Stimulated activated naive CD4-positive, alpha-beta T cell treated with Interleukin-2 at 50 U/mL for 16 hours (primary cell): ENCODE data around the gene FNDC3B.

Experiments used
- DNase-seq: peaks from one replicate; lab custom pipeline; 2025; lab: John Stamatoyannopoulos, UW

The FNDC3B gene

DNA sequence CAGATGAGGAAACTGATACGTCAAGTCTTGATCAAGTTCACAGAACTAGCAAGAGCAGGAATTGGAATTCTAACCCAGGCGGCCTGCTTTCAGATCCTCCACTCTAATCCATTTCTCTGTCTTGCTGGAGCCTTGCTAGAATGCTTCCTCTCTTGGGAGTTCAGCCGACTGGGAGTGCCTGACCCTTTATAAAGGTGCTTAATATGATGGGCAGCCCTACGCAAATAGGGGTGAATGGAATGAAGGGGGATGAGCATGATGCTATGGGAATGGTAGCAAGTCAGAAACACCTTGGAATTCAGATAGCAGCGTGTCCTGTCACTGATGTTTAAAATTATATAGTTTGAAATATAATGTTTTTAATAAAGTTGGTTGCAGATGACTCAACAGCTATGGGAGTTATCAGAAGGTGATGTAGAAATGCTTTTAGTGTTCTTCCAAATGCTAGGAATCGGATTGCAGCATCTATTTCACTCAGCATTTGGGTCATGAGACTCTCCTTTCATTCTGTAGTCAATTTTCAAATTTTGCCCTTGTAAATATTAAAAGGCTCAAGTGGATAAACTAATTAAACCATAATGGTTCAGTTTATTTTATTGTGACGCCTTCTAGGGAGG is 150.7 kb downstream of the FNDC3B start:
- DNase-seq: no peak

DNA sequence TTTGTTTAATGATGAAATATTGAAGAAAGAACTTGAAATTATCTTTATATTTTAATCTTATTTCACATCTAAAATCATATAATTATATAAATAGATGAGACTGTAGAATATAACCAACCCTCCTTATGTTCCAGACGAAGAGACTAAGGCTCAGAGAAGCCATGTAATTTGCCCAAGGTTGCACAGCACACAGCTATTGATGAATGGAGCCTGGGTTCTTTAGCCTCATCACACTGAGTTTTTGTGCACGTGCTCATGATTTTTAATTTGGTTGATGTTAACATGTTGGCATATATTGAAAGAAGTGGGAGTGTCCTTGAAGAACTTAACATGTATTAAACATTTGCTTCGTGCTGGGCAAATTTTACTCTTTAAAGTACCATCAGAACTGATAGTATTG is 151.6 kb downstream of the FNDC3B start:
- DNase-seq: no peak

DNA sequence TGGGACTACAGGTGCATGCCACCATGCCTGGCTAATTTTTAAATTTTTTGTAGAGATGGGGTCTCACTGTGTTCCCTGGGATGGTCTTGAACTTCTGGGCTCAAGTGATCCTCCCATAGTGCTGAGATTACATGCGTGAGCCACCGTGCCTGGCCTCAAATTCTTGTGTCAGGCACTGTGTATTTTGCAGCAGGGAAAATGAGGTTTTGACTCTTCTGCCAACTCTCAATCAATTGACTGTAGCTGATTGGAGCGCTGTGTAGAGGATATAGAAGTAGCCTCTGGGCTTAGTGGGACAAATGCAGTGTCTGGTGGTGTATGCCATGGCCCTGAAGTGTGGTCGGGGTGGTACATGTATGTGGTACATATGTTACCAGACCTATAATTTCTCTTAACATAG is 152.3 kb downstream of the FNDC3B start:
- no peak for DNase-seq

DNA sequence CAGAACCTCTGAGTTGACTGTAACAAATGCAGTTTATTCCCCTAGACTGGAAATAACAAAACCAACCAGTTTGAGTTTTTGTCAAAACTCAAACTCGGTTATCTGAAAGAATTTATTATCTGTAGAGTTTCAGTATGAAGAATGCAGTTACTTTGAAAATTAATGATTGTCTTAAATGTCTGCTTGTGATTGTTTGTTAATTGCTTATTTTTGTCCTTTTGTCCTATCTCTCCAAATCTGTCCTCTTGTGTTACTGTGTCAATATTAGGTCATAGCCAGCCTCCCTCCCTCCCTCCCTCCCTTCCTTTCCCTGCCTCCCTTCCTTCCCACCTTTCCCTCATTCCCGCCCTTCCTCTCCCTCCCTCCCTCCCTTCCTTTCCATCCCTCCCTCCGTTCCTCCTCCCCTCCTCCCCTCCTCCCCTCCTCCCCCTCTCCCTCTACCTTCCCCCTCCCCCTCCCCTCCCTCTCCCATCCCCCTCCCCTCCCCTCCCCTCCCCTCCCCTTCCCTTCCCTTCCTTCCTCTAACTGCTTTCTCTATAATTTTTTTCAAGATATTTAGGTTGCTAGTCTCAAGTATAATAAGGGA is 153.5 kb downstream of the FNDC3B start:
- DNase-seq: no peak

DNA sequence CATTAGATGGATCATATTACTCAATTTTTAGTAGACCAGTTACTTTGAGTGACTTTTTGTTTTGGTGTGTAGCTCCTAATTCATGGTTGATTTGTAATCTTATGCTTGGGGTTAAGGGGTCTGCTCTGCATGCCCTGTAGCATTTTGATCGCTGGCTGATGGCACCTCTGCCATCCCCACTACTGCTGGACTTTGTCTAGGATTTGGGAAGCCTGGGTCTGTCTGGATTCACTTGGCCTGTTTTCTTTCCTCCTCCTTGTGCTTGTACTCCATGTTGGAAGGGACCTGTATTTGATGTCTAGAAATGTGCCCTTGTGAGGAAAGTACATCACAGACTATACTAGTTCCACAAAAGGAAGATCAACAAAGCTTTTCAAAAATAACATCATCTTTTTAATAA is 154.1 kb downstream of the FNDC3B start:
- no peak for DNase-seq

DNA sequence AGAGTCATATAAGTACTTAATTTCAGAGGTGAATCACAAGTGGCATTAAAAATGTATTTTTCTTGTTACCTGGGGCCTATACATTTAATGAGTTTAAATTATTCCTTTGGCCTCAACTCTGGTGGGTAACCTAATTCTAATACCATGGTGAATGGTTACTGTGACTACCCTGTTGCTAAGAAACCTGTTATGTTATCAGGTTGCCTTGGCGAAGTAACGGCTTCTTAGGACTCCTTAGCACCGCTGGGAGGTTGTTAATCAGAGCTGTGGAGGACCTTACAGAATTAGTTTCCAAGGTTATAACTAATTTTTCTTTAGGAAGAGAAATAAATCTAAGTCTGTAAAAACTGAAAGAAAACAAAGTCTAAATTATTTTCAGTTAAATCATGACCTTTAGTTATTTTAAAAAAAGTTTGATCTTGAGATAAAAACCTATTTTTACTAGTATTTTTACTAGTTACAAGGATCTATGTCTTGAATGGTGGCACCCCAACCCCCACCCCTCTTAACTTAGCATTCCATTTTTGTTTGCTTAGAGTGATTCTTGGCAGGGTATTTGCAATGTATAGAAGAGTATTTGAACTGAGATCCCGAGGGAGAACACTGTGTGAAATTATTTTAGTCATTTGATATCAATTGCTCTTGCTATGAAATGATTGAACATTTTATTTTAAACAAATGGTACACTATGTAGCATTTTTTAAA is 155.5 kb downstream of the FNDC3B start:
- no peak for DNase-seq

DNA sequence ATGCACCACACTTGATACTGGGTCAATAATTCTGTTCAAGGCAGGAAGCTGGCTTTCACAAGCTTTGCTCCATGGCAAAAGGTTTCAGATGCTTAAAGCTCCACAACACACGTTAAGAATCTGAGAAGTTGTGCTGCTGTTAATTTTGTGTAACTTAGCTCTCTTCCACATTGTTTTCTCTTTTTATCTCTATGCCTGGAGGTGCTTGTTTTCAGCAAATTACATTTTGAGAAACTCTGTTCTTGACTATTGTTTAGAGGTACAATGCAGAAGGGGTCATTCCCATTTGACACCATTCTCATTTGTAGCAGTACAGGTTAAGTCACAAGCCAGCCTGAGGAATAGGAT is 156.0 kb downstream of the FNDC3B start:
- no peak for DNase-seq

DNA sequence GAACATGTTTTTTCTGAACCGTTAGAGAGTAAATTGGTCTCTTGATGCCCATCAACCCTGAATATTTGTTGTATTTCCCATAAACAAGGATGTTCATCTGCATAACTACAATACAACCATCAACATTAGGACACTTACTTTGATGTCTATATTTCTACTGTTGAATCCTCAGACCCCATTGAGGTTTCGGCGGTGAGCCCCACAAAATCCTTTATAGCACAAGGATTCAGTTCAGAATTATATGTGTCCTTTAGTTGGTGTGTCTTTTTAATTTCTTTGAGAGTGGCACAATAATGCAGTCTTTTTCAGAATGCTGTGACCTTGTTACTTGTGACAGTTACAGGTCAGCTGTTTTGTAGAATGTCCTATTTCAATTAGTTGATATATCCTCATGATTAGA is 158.0 kb downstream of the FNDC3B start:
- DNase-seq: no peak

DNA sequence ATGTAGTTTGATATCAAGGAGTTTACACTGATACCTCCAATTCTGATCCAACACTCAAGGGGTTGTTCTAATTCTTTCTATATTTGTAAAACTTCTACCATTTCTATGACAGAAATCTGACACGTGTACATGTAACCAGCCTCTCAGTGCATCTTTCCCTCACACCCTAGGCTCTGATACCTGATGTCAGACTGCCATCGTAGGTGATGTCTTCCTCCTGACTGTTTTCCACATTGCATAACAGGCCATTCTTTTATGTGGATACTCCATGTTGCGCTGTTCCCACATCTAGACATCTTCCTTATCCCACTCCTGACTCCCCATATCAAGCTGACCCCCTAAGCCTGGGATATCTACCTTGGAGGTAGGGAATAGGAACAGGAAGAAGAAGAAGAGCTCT is 159.1 kb downstream of the FNDC3B start:
- DNase-seq: no peak

DNA sequence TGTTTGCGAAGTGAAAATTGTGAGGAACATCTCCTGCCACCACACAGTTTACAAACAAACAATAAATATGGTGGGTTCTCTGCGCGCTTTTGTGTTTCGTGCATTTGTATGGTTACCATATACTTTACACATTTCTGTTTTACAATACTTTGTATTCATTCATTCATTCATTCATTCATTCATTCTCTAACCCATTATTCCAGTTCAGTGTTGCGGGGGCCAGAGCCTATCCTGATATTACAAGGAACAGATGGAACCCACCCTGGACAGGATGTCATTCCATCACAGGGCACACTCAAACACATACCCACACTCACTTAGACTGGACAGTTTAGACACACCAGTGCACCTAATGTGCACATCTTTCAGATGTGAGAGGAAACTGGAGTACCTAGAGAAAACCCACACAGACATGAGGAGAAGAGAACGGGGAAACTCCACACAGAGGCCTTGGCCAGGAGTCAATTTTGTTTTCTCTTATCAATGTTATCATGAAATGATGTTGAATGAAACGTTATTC is 160.5 kb downstream of the FNDC3B start:
- no peak for DNase-seq

DNA sequence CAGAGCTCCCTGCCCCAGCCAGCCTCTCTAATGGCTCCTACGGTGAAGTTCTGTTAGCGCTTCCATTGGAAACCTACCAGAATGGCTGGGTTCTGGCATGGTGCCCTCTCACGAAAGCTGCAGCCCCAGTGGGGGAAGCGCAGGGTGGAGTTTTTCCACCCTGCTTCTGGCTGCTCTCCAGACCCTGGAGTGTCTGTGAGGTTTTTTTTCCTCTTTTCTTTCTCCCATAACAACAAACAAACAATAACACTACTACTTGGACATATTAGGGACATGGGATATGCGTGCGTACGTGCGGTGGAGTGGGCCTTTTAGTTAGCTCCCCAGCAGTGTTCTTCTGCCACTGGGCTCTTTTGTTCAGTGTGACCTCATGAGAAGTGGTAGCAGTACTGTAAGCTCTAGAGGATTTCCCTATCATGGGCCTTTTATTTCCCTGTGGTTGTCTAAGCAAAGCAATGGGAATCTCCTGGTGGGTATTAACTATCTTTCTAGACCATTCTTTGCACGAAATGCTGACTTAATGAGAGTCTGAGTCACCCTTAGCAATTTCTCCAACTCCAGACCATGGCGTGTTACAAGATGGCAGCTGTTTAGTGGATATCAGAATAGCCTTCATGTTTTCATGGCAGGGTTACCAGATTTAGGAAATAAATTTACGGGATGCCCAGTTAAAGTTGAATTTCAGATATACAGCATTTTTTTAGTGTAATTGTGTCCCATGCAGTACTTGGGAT is 161.9 kb downstream of the FNDC3B start:
- DNase-seq: no peak

DNA sequence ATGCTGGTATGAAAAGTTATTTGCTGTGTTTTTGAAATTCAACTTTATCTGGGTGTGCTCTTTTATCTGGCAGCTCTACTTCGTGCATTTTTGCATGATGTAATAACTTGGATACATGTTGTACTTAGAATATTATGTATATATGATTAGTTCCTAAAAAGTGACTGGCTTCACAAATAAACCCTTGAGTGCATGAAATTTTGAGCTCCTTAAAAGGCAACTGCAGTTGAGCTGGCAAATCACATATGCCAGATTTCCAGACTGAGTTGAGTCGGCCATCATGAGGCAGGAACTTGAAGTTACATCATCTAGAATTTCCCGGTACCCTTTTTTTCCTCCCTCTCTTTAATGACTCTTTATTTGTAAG is 162.5 kb downstream of the FNDC3B start:
- DNase-seq: no peak

DNA sequence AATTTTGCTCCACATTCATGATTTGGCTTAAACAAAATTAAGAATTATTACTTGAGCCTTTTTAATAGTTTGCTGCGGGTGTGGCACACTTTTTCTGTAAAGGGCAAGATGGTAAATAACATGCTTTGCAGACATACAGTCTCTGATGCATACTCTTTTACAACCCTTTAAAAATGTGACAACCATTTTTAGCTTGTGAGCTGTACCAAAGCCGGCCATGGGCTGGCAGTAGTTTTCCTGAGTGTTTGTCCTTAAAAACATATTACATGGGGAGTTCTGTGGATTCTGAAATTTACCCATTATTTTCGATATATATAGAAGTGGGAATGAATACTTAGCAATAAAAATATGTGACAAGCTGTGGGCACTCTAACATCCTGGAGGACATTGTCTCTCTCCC is 163.4 kb downstream of the FNDC3B start:
- DNase-seq: no peak

DNA sequence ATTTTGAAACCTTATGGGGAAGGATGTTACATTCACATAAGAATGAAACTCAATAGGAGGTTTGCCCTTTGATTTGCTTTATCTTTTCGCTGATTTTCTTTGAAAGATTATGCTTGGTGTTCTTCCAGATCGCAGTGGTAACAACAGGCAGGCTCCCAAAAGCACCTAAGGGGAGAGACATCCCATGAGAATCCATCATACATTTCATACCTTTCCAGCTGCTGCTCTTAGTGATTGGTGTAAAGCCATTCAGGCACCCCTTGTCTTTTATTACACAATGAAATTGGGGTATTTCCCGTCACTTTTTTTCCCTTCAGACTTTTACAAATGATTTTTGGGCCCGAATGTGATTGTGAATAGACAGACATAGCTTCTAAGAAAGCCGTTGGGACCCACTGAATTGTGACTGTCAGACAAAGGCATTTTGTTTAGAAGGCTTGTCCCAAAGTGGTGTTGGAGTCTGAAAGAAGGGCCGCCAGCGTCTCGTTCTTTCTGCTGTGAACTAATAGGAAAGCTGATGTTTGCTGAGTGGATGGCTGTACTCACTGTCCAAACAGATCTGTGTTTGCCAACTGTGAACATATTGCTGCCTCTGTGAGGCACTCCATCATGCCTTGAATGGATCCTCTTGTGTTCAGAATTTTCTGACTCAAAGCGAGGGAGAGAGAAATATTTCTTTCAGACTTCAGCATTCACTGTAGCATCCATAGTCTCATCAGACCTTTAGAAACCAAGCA is 164.3 kb downstream of the FNDC3B start:
- DNase-seq: no peak

DNA sequence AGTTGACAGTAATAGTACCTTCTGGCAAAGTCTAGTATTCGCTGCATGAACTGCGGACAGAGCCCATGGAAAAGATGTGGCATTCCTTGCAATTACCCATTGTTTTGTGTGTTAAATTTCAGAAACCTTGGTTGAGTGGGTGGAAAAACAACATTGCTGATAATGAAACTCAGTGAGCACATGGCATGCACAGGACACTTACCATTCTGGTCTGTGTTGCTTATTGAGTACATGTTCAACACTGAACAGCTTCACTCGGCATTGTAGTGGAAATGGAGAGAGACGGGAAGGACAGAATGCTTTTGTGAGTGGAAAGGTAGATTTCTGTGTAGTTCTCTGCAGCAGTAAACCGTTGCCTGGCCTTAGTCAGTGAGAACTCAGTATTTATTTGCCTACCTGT is 165.3 kb downstream of the FNDC3B start:
- no peak for DNase-seq

DNA sequence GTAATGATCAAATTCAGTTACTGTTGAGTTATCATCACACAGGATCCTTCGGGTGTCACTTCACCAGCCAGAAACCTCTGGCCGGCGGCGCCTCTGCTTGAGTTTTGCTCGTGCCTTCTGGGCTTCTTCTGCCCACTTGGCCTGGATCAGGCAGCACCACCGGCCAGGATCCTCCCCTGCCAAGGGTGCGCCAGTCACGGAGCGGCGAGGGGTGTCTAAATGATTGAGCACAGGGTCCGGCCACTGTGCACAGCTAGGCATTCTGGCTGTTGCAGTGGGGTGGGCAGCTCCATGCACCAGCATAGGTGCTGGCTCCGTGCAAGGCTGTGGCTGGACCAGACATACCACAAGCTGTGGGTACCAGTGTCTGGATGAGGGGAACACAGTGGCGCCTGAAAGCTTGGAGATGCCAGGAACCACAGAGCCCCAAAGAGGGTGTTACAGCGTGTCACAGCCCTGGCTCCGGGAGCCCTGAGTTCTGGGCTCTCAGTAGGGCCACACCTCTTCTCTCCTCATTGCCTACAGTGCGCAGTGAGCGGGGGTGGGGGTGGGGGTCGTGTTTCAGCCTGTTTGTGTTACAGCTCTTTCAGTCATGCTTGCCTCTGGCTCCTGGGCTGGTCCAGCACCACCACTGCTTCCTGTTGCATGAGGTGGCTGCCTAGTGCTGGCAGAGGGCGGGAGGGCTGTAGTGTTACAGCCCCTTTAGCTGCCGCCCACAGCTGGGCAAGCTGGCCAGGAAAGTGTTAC is 169.4 kb downstream of the FNDC3B start:
- no peak for DNase-seq

DNA sequence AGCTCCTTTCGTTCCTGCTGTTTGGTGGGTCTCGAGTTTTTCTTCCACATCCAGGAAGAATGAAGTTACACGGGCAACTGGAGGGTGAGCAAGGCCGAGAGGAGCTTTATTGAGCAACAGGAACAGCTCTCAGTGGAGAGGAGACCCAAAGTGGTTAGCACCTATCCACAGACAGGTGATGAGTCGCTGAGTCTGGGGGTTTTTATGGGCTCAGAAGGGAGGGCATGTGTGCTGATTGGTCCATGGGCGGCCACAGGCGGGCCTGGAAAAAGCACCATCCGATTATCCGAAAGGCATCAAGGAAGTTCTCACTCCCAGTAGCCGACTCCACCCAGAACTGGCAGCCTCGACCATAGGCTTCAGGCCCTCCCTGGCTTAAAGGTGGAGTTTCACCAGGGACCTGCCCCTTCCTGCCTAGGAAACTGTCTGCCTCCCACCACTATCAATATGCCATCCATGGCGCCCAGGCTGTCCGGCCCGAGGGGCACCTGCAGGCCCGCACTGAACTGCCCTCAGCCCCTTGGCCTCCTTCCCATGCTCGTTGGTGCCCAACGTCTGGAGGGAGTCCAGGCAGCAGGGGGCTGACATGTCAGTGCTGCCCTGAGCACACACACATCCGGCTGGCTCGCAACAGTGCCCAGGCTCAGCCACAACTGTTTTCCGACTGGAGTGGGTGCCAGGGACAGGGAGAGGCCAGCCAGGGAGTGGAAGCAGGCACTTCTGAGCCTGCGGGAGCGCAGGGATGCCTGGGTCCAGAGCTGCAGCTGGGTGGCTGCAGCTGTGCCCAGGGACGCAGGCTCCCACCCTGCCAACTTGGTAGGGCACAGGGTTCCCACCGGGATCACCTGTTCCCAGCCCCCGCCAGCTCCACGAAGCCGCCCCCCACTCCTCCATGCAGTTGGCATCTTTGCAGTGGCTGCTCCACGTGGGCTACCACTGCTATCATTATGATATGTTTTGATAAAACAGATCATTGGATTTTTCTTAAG is 170.2 kb downstream of the FNDC3B start:
- no peak for DNase-seq

DNA sequence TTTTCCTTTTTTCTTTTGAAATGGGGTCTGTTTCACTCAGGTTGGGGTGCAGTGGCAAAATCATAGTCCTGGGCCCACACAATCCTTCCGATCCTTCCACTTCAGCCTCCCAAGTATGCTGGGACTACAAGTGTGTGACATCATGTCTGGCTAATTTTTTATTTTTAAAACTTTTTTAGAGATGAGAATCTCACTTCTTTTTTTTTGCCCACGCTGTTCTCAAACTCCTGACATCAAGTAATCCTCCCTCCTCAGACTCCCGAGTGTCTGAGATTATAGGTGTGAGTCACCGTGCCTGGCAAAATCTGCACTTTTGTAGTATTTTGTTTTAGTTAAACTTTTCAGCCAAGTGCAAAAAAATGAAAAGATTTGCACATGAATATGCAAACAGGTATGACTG is 171.0 kb downstream of the FNDC3B start:
- no peak for DNase-seq

DNA sequence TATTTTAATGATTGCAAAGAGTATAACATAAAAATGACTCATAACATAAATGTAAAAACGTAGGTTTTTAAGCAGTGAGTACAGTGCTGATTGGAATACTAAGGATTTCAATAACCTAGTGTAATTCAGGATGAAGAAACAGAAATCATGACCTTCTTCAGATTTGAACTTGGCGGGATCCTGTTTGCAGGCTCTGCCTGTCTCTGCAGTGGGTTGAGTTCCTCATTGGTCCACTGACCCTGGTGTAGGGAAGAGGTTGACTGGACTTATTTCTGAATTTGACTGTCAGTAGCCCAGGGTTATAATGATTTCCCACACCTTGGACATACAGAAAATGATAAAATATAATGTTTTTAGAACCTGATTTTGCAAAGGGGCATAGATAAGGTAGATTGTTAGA is 171.7 kb downstream of the FNDC3B start:
- no peak for DNase-seq

DNA sequence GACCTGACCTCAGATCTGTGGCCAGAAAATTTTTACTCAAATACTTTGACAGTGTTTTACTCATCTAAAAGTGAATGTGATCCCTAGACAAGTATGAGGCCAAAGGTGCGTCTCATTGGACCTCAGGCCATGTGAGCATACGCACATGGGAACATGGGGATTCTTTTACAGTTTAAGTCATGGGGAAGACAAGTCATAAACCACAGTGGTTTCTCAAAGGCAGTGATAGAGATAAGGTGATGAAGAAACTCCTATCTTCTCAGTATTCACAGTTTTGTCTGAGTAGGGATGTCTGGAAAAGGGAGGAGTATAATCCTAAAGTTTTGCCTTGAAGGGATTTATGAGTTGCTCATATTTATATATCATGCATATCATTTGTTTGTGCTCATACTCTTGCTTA is 173.8 kb downstream of the FNDC3B start:
- DNase-seq: no peak
